GM12878 (cell line): Measurements from ENCODE around the gene ADGRG7. TPM values are rescaled to one million over a fixed set of nuclear protein-coding genes. Genes with fewer than 3 reads are reported as not detected.

Experiments
- BCL11A ChIP-seq: IDR thresholded peaks from 2 replicates; pipeline ENCODE4 v1.6.1; 2011; ENCODE audit warnings: low read depth, low read length
- CEBPZ ChIP-seq: fragments of 150-350 bp; IDR thresholded peaks from 2 replicates; pipeline ENCODE4 v1.6.1; 2016; ENCODE audit warnings: low read depth, low read length
- CREB1 ChIP-seq: IDR thresholded peaks from 2 replicates; pipeline ENCODE4 v1.6.1; 2012; ENCODE audit warnings: low read depth, mild to moderate bottlenecking, inconsistent platforms
- EP300 ChIP-seq, 2 experiments: fragments of 150-350 bp in 1 of 2; IDR thresholded peaks; 2 replicates each; pipeline ENCODE4 v1.6.1; 2011 to 2012; ENCODE audit warnings: low read depth in 2 of 2, low read length in 2 of 2, borderline replicate concordance in 1 of 2, improper control_type of control experiment in 1 of 2, inconsistent platforms in 1 of 2; ENCODE audit not compliant: control insufficient read depth in 1 of 2
- ETV6 ChIP-seq, 2 experiments: fragments of 450-650 bp in 1 of 2; IDR thresholded peaks in 1 of 2; conservative IDR thresholded peaks in 1 of 2; 2 replicates each; pipeline ENCODE4 v1.6.1; 2014; ENCODE audit warnings: antibody characterized with exemption in 1 of 2, borderline replicate concordance in 1 of 2, low read depth in 1 of 2, mild to moderate bottlenecking in 1 of 2, moderate library complexity in 1 of 2
- MTA2 ChIP-seq: fragments of 450-650 bp; IDR thresholded peaks from 2 replicates; pipeline ENCODE4 v1.6.1; 2016; ENCODE audit warnings: low read depth, mild to moderate bottlenecking, moderate library complexity
- MYC ChIP-seq: IDR thresholded peaks from 2 replicates; pipeline ENCODE4 v1.6.1; 2011; ENCODE audit warnings: mild to moderate bottlenecking, low read length, moderate library complexity, inconsistent platforms; ENCODE audit not compliant: insufficient read depth, insufficient replicate concordance, insufficient read length, severe bottlenecking
- NBN ChIP-seq: fragments of 450-650 bp; IDR thresholded peaks from 2 replicates; pipeline ENCODE4 v1.6.1; 2016
- NFIC ChIP-seq: IDR thresholded peaks from 2 replicates; pipeline ENCODE4 v1.6.1; 2012; ENCODE audit warnings: low read depth, mild to moderate bottlenecking, inconsistent platforms, low read length, moderate library complexity
- NFYA ChIP-seq: IDR thresholded peaks from 2 replicates; pipeline ENCODE4 v1.6.1; 2011; ENCODE audit warnings: low read depth, mild to moderate bottlenecking, low read length, improper control_type of control experiment, borderline replicate concordance
- PKNOX1 ChIP-seq: fragments of 450-650 bp; IDR thresholded peaks from 2 replicates; pipeline ENCODE4 v1.6.1; 2016; ENCODE audit warnings: mild to moderate bottlenecking
- PML ChIP-seq: IDR thresholded peaks from 2 replicates; pipeline ENCODE4 v1.6.1; 2012; ENCODE audit warnings: low read length, inconsistent platforms
- SUZ12 ChIP-seq: fragments of 200-600 bp; sonication (generic); IDR thresholded peaks from one replicate; pipeline ENCODE4 v1.6.1; 2018; ENCODE audit warnings: antibody characterized with exemption, mild to moderate bottlenecking; ENCODE audit not compliant: unreplicated experiment
- YY1 ChIP-seq: IDR thresholded peaks from 2 replicates; pipeline ENCODE4 v1.6.1; 2011; ENCODE audit warnings: low read depth, mild to moderate bottlenecking, low read length
- ZNF24 ChIP-seq: fragments of 450-650 bp; IDR thresholded peaks from 2 replicates; pipeline ENCODE4 v1.6.1; 2017; ENCODE audit warnings: antibody characterized with exemption, mild to moderate bottlenecking
- polyA plus RNA-seq, 11 experiments: library from polyadenylated mRNA; depleted of rRNA in 4 of 11; unstranded in 6 of 11; stranded (reverse) in 5 of 11; fragments of >200 nt; fragmentation: Nextera tagmentation in 4 of 11; fragmentation: Illumina TruSeq in 1 of 11; extraction: Ambion mirVana in 4 of 11; extraction: Trizol in 1 of 11; gene quantifications; 1 replicate in 1 of 11; 2 replicates in 10 of 11; pipeline versions ENCODE4 v1.2.1 to v1.2.3, GENCODE V29; 2011 to 2016; ENCODE audit warnings: inconsistent platforms in 2 of 11, missing spikeins in 2 of 11, low read depth in 1 of 11
- total RNA-seq, 4 experiments: library from RNA; depleted of rRNA in 3 of 4; stranded (reverse); fragments of >200 nt in 3 of 4; fragmentation: Illumina TruSeq in 1 of 4; extraction: Trizol in 1 of 4; gene quantifications; 2 replicates each; pipeline versions ENCODE4 v1.2.1 to v1.2.3, GENCODE V29; 2013 to 2021
- TF ChIP-seq, protein P1 (sequence below): fragments of 450-650 bp; IDR thresholded peaks from 2 replicates; pipeline ENCODE4 v1.6.1; 2017; ENCODE audit warnings: mild to moderate bottlenecking, moderate library complexity

ADGRG7 gene
- total and polyA plus RNA-seq, 10 of the 15 experiments (the other 5 are each of a cell fraction or from before 2014, with no cell fraction given) = 0.02 to 0.21 (median 0.14) TPM; not detected in 7

GRCh38 chr3:100650651-100651619 is 41.5 kb downstream of the ADGRG7 start (continued):
- TF ChIP-seq CEBPZ = no peak
- TF ChIP-seq NBN = 0 out of 2 replicates have a peak, but pooled peaks have one; percentile 17
- no peak for TF ChIP-seq NFYA
- TF ChIP-seq PML = no peak
- peak; percentile 42; the same call in 1 of the 2 replicates for TF ChIP-seq BCL11A
- TF ChIP-seq CREB1 = peak; percentile 44; the same call in 1 of the 2 replicates
- peak; percentile 46; the same call in 1 of the 2 replicates for TF ChIP-seq YY1
- no peak for TF ChIP-seq SUZ12
- no peak for TF ChIP-seq MYC
- 0 out of 2 replicates have a peak, but pooled peaks have one; percentile 45 for TF ChIP-seq ZNF24
- peak in 1 of 2 experiments; percentile 22; a peak in 1 of 4 replicates for TF ChIP-seq EP300 (IDR thresholded peaks at IDR 0.05; ENCODE audit: borderline replicate concordance in 1 of 2, control insufficient read depth in 1 of 2, low read depth in 2 of 2, low read length in 2 of 2)
- peak; percentile 60 for TF ChIP-seq NFIC
- TF ChIP-seq ETV6 (conservative IDR thresholded peaks at IDR 0.05 in 1 of 2, IDR thresholded peaks at IDR 0.05 in 1 of 2; ENCODE audit: borderline replicate concordance in 1 of 2, low read depth in 1 of 2) = peak in 1 of 2 experiments; percentile 68; a peak in 1 of 4 replicates
- peak; percentile 56 for TF ChIP-seq MTA2
- TF ChIP-seq, protein P1, sequence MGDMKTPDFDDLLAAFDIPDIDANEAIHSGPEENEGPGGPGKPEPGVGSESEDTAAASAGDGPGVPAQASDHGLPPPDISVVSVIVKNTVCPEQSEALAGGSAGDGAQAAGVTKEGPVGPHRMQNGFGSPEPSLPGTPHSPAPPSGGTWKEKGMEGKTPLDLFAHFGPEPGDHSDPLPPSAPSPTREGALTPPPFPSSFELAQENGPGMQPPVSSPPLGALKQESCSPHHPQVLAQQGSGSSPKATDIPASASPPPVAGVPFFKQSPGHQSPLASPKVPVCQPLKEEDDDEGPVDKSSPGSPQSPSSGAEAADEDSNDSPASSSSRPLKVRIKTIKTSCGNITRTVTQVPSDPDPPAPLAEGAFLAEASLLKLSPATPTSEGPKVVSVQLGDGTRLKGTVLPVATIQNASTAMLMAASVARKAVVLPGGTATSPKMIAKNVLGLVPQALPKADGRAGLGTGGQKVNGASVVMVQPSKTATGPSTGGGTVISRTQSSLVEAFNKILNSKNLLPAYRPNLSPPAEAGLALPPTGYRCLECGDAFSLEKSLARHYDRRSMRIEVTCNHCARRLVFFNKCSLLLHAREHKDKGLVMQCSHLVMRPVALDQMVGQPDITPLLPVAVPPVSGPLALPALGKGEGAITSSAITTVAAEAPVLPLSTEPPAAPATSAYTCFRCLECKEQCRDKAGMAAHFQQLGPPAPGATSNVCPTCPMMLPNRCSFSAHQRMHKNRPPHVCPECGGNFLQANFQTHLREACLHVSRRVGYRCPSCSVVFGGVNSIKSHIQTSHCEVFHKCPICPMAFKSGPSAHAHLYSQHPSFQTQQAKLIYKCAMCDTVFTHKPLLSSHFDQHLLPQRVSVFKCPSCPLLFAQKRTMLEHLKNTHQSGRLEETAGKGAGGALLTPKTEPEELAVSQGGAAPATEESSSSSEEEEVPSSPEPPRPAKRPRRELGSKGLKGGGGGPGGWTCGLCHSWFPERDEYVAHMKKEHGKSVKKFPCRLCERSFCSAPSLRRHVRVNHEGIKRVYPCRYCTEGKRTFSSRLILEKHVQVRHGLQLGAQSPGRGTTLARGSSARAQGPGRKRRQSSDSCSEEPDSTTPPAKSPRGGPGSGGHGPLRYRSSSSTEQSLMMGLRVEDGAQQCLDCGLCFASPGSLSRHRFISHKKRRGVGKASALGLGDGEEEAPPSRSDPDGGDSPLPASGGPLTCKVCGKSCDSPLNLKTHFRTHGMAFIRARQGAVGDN = 0 out of 2 replicates have a peak, but pooled peaks have one; percentile 10
- TF ChIP-seq PKNOX1 = peak; percentile 14; the same call in 1 of the 2 replicates
